Measurements from ENCODE around the gene USP20. TPM values are rescaled to one million over a fixed set of nuclear protein-coding genes. Genes with fewer than 3 reads are reported as not detected.

The USP20 gene
- total RNA-seq, 1 experiment from 2014 or later = 14.4 TPM

GRCh38 chr9:129902740-129903134, 67.5 kb downstream of the USP20 start:
- no peak for ATAC-seq
- POLR2A ChIA-PET = no interaction called here
- BruUV-seq (replicated peaks) = no TSS peak
- intact Hi-C loops (cut with micrococcal nuclease; ENCODE audit: unreplicated experiment) (no loop called here), in situ Hi-C loops (cut with HindIII; ENCODE audit: low pct_unique_long_range_greater_than_20kb, low sequenced_read_pairs) (no loop called here)
- TF ChIP-seq REST (IDR thresholded peaks at IDR 0.05; ENCODE audit: insufficient read depth in 1 of 2, low read depth in 2 of 2, low read length in 1 of 2) (no peak), SIN3A (IDR thresholded peaks at IDR 0.05; ENCODE audit: borderline replicate concordance, insufficient read depth, low read depth, low read length) (no peak), TCF7L2 (IDR thresholded peaks at IDR 0.05; ENCODE audit: low read depth, low read length) (no peak), POLR2AphosphoS5 (IDR thresholded peaks at IDR 0.05; ENCODE audit: low read depth, low read length) (no peak), CTCF (IDR thresholded peaks at IDR 0.05) (no peak)
- Histone ChIP-seq H3K27ac (ENCODE audit: low read length) (no peak overlapping the region), H3K36me3 (ENCODE audit: control insufficient read depth, insufficient read depth, low read length) (no peaks in the 10 kb centered on the region), H3K9me3 (ENCODE audit: control insufficient read depth, insufficient read depth, low read depth, low read length) (no peaks in the 10 kb centered on the region), H3K27me3 (ENCODE audit: control insufficient read depth, insufficient read depth, low read length) (no peaks in the 10 kb centered on the region), H3K4me1 (ENCODE audit: control insufficient read depth, insufficient read depth, low read length) (no peaks in the 10 kb centered on the region), H3K4me3 (ENCODE audit: low read depth in 2 of 2, low read length in 2 of 2) (no peak overlapping the region)
- CTCF ChIA-PET = no interaction called here
- no peak for DNase-seq (ENCODE audit: low read depth, low spot score)

- H3K36me3 ChIP-seq (ENCODE audit: control insufficient read depth, insufficient read depth, low read length) = no peaks in the 10 kb centered on the region
- BruUV-seq (replicated peaks) = no TSS peak
- intact Hi-C loops (cut with micrococcal nuclease; ENCODE audit: unreplicated experiment) (no loop called here), in situ Hi-C loops (cut with HindIII; ENCODE audit: low pct_unique_long_range_greater_than_20kb, low sequenced_read_pairs) (no loop called here)
- H3K27me3 ChIP-seq (ENCODE audit: control insufficient read depth, insufficient read depth, low read length) = no peaks in the 10 kb centered on the region
- TF ChIP-seq SIN3A (IDR thresholded peaks at IDR 0.05; ENCODE audit: borderline replicate concordance, insufficient read depth, low read depth, low read length) (no peak), CTCF (IDR thresholded peaks at IDR 0.05) (no peak), POLR2AphosphoS5 (IDR thresholded peaks at IDR 0.05; ENCODE audit: low read depth, low read length) (no peak), TCF7L2 (IDR thresholded peaks at IDR 0.05; ENCODE audit: low read depth, low read length) (no peak), REST (IDR thresholded peaks at IDR 0.05; ENCODE audit: insufficient read depth in 1 of 2, low read depth in 2 of 2, low read length in 1 of 2) (no peak)
- POLR2A ChIA-PET = no interaction called here
- no peak for DNase-seq (ENCODE audit: low read depth, low spot score)
- ATAC-seq = no peak
- H3K4me1 ChIP-seq (ENCODE audit: control insufficient read depth, insufficient read depth, low read length) = no peaks in the 10 kb centered on the region
- CTCF ChIA-PET = no interaction called here
- no peak overlapping the region for H3K27ac ChIP-seq (ENCODE audit: low read length)
- H3K9me3 ChIP-seq (ENCODE audit: control insufficient read depth, insufficient read depth, low read depth, low read length) = no peaks in the 10 kb centered on the region
- H3K4me3 ChIP-seq (ENCODE audit: low read depth in 2 of 2, low read length in 2 of 2) = no peak overlapping the region
Measured at GRCh38 chr9:129904734-129905133, 69.5 kb downstream of the USP20 start.
